ENCODE results near the gene CEP170.
"Not testable (repeated sequence)": the region's sequence is repeated elsewhere in the genome, so short reads cannot be mapped to it uniquely, and the experiment has no call there.

- TF ChIP-seq CTCF (IDR thresholded peaks at IDR 0.05; ENCODE audit: low read depth, low read length, poor library complexity, severe bottlenecking); EZH2phosphoT487 (IDR thresholded peaks at IDR 0.05; ENCODE audit: borderline replicate concordance, low read length): not testable (repeated sequence)
These were observed 147.9 kb downstream of the CEP170 start for GRCh38 chr1:243107171-243107570.

Measured in DOHH2 (cell line).